Cerebellar cortex (tissue), 1 donor: ENCODE data around the gene RPL29.

Source experiments
- DNase-seq: peaks from one replicate; pipeline ENCODE4 v3.0.0-alpha.2; 2015; ENCODE audit warnings: low spot score

RPL29 gene

DNA sequence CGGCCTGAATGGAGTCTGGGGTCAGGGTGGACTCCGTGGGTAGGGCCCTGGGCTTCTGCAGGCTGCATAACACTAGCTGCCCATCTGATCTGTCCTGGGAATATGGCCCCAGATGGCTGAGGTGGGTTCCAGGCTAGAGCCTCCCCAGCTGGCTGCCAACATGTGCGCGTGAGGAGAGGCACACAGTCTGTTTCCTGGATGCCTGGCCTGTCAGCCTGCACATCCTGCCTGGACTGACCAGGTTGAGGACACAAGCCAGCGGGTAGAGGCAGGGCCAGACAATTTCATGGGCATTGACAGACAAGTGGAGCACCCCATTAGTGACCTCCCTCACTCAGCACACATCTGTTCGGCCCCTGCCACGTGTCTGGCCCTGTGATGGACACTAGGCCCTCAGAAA, 29.8 kb upstream of the RPL29 start:
- no peak for DNase-seq

DNA sequence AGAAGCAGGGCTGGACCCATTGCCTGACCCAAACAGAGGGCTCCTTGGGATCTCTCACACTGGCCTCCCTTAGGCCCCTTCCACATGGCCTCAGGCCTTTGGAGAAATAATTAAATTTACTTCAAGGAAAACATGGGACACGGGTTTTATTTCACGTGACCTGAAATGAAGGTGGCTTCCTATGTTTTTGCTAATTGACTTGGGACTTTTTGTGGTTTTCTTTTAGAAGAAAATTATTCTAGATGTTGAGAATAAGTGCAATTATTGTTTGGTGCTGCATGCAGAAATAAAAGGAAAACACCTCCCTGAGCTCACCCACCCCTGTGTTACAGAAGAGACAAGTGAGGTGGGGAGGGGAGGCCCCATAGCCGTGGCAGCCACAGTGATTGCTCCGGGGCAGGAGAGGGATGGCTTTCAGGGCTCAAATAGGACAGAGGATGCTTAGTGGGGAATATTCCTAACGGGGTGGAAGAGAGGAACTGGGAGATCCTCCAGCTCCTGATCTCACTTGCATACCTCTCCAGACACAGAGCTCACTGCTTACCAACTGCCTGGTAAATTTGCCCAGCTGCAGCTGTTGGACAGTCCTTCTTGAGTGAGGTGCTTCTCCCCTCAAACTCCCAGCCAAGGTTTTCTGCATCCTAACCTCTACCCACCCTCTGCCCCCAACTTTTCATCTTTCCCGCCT, 29.2 kb upstream of the RPL29 start:
- DNase-seq = no peak

DNA sequence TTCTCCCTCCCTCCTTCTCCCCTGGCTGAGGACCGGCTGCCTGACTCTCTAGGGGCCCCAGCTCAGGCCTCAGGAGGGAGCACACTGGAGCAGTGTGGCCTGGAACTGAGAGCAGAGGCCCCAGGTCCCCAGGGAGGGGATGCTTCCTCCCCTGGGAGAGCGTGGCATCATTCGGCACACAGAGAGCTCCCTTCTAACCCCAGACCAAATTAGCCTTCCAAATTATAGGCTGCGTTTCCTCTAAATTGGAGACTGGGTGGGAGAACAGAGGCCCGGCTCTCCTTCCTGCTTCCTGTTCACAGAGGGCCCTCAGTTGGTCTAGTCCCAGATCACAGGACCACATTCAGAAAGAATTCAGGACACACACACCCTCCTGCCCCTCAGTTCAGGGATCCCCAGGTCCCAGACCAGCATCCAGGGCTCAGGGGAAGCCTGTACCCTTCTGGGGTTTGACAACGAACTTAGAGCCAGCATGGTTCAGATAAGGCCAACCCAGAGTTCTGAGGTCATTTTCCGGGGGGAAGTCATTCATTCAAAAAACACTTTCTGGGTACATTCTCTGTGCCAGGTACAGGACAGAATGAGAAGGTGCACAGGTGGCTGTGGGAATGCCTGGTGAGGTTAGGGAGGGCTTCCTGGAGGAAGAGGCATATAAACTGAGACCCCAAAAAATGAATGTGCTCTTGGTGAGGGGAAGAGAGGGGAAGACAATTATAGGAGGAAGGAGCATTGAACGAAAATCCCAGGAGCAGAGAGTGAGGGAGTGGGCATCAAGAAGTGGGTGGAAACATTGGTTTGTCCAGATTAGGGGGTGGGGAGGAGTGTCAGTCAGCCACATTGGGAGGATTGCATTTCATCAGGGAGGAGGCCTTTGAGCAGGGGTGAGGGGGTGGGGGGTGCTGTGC, 28.4 kb upstream of the RPL29 start:
- DNase-seq = no peak

DNA sequence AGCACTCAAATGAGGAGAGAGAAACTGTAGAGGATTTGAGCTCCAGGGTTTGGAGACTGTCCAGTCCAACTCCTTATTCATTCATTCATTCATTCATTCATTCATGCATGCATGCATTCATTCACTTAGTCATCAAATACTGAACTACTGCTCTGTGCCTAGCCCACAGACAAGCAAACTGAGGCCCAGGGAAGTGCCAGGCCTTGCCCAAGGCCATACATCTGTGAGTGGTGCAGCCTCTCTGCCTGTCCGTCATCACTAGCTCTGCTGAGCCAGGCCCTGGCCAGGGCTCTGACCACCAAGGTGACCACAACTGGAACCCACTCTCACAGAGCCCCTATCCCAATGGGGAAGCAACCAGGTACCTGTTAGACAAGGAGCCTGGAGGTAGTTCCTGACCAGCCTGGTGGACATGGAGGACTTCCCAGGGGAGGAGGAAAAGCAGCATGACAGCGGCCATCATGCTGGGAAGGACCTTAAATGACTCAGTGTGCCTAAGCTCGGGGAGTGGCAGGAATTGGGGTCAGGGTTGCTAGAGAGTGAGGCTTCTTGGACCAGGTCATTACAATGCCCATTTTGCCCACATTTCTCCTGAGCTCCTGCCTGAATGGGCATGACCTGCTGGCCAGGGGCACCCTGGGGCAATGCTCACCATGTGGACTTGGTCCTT, 27.5 kb upstream of the RPL29 start:
- no peak for DNase-seq

DNA sequence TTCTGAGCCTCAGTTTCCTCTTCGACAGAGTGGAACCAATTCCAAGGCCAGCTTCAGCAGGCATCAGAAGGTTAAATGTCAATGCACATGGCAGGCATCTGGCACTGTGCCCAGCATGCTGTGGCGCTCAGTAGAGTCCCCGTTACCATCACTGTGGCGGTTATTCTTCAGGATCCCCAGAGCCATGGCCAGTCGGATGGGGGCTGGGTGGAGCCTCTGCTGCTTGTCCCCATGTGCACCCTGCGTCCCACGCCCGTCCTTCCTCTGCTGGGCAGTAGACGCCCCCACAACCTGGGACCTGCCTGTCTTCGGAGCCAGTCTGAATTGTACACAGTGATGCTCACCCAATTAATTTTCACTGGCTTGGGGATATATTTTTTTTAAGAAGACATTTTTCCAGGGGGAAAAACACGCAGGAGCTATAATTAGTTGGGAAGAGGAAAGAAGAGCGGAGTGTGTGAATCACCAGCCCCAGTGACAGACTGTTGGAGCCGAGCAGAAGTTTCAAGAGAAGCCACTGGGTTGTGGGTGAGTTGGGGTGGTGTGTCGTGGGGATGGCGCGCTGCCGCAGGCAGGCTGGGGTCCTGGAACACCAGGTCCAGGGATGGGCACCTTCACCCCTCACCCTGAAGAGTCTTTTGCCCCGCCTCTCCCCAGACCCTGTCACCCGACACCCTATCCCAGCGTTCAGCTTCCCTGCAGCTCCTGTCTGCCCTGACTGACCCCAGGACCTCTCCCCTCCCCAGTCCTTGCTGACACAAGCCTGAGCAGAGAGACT, 26.8 kb upstream of the RPL29 start:
- no peak for DNase-seq

DNA sequence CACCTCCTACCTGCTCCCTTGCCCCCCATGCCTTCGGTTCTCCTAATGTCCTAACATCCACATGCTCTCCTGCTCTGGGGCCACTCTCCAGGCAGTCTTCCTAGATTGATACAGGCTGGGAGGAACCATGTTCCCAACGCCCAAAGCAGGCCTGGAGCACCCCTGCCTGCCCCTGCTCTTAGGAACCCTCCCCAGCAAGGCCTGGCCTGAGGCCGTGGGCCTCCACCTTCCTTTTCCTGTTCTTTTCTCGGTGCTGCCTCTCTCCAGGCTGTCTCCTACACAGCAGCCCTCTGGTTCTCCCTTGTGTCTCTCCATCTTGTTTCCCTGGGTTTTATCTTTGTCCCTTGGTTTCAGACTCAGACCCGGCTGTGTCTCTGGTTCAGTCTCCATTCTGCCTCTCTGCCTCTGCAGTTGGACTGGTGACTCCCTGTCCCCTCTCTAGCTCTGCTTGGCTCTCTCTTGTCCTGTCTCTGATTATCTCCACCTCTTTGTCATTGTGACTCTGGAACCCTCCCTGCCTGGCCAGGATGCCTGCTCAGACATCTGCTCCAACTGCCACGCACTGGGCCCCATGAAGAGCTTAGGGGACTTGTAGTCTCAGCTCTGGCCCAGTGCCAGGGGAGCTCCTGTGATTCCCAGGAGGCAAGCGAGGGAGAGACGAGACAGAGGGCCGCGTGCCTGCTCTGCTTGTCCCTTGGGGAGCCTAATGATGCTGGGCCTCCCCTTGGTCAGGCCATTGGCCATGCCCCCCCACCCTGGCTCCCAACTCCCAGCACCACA, 26.0 kb upstream of the RPL29 start:
- DNase-seq = no peak

DNA sequence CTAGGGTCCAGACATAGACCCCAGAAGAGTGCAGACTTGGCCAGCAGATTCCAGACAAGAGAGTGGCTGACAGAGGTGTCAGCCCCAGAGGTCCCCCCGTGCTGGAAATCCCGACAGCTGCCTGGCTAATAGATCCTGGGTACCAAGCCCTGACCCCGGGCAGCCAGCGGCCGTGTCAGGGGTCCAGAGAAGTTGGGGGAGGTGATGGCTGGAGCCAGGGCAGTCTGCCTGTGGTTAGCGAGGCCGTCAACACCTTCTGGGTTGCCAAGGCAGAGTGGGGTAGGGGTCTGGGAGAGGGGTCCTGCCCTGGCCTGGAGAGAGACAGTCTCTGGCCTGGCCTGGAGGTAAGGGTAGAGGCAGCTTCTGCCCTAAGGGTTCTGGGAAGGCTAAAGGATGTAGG, 25.1 kb upstream of the RPL29 start:
- no peak for DNase-seq

DNA sequence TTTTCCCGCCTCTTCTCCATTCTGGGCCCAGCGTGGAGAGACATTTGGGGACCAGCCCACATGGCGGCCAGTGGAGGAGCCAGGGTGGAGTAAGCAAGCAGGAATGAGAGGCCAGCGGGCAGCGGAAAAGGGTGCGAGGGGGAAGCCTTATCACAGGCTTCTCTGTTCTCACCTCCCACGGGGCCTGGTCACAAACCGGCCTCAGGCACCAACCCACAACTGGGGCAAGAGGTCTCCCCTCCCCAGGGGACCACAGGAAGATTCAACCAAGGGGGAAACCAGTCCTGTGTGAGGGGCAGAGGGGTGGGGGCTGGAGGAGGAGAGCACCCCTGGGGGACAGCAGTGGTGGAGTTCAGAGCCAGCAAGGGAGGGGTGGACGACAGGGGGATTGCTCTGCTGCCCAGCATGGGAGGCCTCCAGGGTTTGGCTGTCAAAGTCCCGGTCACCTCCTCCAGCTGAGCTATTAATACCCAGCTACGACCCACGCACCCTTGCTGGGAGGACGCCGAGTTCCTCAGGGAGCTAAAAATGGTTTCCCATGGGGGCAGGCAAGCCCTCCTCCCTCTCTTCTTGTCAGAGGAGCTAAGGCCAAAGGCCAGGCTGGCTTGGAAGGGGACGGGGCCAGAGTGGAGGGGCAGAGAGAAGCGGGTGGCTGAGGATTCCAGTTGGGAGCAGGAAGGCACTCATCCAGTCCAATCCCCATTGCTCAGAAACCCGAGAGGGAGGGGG, 23.8 kb upstream of the RPL29 start:
- DNase-seq = no peak

DNA sequence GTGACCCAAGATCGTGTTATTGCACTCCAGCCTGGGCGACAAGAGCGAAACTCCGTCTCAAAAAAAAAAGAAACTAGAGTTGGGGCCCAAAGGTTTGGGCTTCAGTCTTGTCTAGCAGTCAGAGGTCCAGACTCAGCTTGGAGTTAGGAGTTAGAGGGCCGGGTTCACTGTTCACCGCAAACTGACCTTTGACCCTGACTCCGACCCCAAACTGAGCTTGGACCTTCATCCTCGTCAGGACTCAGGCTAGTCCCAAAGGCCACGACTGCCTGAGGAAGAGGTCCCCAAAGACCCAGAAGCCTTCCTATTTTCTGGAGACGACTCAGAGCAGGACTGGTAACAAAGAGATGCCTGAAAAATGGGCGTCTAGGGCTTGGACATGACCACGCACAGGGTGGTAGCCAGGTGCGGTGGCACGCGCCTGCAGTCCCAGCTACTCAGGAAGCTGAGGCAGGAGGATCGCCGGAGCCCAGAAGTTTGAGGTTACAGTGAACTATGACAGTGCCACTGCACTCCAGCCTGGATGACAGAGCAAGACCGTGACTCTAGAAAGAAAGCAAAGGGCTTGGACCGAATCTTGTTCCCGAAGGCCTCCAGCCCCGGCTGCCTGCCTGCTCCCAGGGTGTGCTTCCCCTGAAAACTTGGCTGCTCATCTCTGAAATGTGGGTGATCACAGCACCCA, 22.8 kb upstream of the RPL29 start:
- no peak for DNase-seq

DNA sequence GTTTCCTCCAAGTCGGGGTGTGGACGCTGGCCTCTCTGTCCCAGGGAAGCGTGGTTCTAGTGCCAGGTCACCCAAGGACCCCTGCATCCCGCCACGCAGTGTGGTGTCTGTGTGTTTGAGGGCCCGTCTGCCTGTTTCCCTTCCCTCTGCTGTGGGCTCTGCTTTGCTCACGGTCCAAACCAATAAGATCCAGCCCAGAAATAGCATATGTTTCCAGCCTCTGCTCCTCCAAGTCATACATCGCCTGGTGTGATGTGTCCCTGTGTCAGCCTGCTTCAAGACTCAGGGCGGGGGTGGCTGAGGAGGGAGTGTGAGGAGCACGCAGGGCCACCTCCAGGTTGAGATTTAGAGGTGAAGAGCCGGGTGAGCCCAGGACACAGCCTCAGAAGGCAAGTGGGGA, 21.9 kb upstream of the RPL29 start:
- peak; percentile 67 for DNase-seq

DNA sequence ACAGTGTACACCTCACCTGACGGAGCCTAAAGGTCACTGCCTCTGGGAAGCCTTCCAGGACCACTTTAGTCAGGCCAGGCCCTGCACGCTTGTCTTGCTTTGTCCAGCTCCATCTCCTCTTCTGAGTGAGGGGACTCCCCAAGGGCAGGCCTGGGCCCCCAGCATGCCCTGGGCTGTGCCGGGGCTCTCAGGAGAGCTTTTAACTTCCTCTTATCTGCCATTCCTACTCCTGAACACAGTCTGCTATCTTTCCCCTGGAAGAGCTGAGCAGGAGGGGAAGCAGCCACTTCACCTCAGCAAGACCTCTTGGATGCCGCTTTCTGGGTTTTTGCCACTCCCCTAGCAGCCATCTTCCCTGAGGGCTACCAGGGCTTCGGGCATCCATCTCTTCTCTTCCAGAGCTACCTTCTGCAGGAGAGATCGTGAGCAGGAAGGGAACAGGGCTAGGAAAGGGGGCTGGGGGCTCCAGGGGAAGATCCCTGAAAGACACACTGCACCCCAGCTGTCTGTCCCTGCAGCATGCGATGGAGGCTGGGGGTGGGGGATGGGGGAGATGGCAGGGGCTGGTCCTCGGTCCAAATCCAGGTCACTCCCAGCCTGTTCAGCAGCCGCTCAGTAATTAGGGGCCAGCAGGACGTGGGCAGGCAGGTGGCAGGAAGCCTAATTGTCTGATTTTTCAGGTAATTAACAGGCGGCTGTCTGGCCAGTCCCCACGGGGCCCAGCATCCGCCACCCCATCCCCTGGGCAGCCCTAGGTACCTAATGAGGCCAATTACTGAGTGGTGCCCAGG, 19.9 kb upstream of the RPL29 start:
- peak; percentile 76 for DNase-seq

DNA sequence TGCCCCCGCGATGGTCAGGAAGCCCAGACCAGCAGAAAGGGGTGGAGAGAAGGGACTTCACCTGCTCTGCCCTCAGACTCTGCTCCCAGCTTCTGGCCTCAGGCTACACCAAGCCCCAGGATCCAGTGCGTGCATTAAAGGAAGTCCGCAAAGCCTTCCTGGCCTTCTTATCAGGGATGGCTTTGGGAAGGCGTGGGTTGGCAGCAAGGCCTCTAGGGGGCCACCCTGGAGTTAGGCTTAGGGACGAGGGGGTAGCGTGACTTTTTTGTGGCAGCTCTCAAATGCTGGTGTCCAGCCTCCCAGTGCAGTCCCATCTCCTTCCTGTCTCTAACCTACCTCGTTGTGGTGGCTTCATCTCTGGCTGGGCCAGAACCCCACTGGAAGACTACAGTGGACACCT, 18.9 kb upstream of the RPL29 start:
- peak; percentile 43 for DNase-seq

DNA sequence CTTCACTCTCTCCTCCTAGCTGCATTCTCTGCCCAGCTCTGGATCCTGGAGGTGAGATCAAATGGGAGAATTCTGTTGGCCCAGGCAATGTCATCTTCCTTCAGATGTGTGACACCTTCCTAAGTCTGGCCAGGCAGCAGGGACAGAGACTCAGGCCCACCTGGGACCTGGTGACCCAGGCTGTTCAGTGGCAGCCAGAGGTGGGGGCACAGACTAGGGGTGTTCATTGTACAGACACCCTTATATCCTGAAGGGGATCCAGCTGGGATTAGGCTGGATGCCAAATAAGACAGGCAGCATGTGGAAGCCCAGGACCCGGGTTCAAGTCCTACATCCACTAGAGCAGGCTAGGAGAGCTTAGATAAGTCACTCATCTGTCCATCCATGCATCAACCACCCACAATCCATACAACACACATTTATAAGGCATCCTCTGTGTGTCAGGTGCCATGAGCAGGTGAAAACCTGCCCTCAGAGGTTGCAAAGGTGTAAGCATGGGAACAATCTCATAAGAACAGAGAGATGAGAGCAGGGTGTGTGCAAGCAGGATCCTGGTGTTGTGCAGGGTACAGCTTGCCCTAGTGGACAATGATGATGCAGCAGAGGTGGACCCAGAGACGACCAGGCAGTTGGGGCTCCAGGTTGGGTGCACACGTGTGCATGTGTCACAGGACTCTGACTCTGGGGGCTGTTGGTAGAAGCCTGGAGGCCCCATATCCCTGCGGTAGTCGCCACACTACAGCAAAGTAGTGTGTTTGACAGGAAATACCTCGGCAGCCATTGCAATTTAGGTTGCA, 18.3 kb upstream of the RPL29 start:
- DNase-seq = no peak

DNA sequence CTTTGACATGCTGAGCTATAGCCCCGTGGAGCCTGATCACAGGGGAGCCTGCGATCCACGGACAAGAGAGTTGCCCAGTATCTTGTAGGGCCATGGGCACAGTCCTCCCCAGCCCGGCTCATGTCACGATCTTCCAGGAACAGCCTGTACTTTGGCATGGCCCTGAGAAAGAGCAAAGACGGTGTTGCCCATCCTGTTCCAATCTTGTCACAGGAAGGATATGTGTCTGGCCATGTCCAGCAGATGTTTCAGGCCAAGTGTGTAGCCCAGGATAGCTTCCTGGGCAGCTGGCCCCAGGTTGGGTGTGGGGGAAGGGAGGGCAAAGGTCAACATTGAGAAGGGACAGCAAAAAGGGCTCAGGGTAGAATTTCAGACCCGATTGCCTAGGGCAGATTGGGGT, 17.0 kb upstream of the RPL29 start:
- DNase-seq = no peak

DNA sequence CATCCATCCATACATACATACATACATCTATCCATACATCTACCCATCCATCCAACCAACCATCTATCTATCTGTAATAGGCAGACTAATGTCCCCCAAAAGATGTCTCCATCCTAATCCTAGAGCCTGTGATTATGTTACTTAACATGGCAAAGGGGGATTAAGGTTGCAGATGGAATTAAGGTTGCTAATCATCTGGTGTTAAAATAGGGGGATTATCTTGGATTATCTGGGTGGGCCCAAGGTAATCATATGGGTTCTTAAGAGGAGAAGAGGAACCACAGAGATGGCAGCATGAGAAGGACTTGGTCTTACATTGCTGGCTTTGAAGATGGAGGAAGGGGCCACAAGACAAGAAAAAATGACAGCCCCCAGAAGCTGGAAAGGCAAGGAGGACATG, 14.7 kb upstream of the RPL29 start:
- no peak for DNase-seq

DNA sequence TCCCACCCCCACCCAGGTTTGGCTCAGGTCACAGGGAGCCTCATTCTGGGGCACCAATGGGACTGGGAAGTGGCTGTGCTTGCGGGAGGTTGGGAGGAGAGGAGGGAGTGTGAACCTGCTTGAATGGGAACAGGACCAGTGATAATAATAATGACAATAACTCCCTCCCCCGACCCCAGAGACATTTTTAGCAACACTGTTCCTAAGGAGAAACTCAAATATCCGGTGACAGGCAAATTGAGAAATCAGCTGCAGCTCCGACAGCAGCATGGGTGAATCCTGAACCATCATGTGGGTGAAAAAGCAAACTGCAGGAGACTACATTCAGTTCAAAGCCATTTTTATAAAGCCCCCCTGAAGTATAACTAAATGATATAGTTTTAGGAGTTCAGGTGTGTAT, 11.6 kb upstream of the RPL29 start:
- DNase-seq = no peak

DNA sequence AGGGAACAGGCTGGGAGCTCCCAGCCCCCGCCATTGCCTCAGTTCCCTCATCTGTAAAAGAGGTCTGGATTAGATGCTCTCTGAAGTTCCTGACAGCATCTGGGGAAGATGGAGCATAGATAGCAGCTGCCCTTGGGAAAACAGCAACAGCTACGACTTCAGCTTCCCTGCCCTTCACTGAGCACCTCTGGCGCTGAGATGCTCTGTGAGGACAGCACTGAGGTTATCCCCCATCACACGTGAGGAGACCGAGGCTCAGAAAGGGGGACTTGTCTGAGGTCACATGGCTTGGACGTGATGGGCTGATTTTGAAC, 11.1 kb upstream of the RPL29 start:
- DNase-seq = no peak

DNA sequence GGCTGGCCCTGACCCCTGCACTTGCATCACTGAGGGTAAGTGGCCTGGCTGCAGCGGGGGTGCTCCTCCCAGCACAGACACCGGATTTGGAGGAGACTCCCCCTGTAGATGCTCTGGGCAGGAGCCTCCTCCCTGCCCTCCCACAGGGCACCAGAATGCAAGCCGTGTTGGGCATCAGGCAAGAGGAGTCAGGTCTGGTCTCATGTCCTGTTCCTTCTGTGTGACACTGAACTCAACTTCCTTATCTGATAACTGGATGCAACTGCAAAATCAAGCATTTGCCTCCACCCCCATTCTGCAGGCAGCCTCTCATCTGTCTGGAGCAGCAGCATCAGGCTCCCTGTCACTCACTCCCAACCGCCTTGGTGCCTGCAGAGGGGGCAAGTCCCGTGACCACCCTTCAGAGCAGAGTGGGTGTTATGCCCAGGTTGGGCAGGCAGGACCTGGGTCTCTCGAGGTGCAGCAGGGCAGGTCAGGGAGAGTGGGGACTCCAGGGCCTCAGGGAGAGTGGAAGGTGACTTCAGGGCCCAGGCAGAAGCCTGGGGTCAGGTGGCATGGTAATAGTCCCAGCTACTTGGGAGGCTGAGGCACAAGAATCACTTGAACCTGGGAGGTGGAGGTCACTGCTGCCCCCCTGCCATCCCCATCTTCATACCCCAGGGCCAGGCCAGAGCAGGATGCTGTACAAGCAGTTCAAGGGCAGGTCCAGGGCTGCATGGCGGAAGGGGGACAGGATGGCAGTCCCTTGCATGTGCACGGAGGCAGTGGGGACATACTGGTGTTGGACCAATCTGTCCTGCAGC, 10.5 kb upstream of the RPL29 start:
- DNase-seq = no peak
